ENCODE measurements around the gene AWAT2.

AWAT2 gene

GRCh38 chrX:69991685-69992084, 58.1 kb downstream of the AWAT2 start:
- H3K4me1 Mint-ChIP-seq, result no peaks in the 10 kb centered on the region
- H3K27ac Mint-ChIP-seq, result no peak overlapping the region
- no peaks in the 10 kb centered on the region for H3K36me3 Mint-ChIP-seq (ENCODE audit: low read depth)
- H3K9me3 Mint-ChIP-seq, result peaks cover 9% of the 10 kb centered on the region
- H3K4me3 Mint-ChIP-seq, result no peak overlapping the region
- no peaks in the 10 kb centered on the region for H3K27me3 Mint-ChIP-seq (ENCODE audit: low read depth)
- TF ChIP-seq, protein P1, sequence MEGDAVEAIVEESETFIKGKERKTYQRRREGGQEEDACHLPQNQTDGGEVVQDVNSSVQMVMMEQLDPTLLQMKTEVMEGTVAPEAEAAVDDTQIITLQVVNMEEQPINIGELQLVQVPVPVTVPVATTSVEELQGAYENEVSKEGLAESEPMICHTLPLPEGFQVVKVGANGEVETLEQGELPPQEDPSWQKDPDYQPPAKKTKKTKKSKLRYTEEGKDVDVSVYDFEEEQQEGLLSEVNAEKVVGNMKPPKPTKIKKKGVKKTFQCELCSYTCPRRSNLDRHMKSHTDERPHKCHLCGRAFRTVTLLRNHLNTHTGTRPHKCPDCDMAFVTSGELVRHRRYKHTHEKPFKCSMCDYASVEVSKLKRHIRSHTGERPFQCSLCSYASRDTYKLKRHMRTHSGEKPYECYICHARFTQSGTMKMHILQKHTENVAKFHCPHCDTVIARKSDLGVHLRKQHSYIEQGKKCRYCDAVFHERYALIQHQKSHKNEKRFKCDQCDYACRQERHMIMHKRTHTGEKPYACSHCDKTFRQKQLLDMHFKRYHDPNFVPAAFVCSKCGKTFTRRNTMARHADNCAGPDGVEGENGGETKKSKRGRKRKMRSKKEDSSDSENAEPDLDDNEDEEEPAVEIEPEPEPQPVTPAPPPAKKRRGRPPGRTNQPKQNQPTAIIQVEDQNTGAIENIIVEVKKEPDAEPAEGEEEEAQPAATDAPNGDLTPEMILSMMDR (IDR thresholded peaks at IDR 0.05; ENCODE audit: unreplicated experiment in 3 of 3), result no peak

Data from nephron (organoid).